GM12878 (cell line): ENCODE data around the gene ZFPM1. TPM values are rescaled to one million over a fixed set of nuclear protein-coding genes. Genes with fewer than 3 reads are reported as not detected.

ENCODE experiments used
- CBX3 ChIP-seq: fragments of 200-600 bp; sonication (generic); IDR thresholded peaks from 2 replicates; pipeline ENCODE4 v1.6.1; 2016; ENCODE audit warnings: low read depth, borderline replicate concordance
- ESRRA ChIP-seq: IDR thresholded peaks from 2 replicates; pipeline ENCODE4 v1.6.1; 2012; ENCODE audit warnings: mild to moderate bottlenecking, low read length, improper control_type of control experiment
- PAX5 ChIP-seq: IDR thresholded peaks from 2 replicates; pipeline ENCODE4 v1.6.1; 2011; ENCODE audit warnings: low read depth, low read length, borderline replicate concordance
- polyA plus RNA-seq, 11 experiments: library from polyadenylated mRNA; depleted of rRNA in 4 of 11; unstranded in 6 of 11; stranded (reverse) in 5 of 11; fragments of >200 nt; fragmentation: Nextera tagmentation in 4 of 11; fragmentation: Illumina TruSeq in 1 of 11; extraction: Ambion mirVana in 4 of 11; extraction: Trizol in 1 of 11; gene quantifications; 1 replicate in 1 of 11; 2 replicates in 10 of 11; pipeline versions ENCODE4 v1.2.1 to v1.2.3, GENCODE V29; 2011 to 2016; ENCODE audit warnings: inconsistent platforms in 2 of 11, missing spikeins in 2 of 11, low read depth in 1 of 11
- total RNA-seq, 4 experiments: library from RNA; depleted of rRNA in 3 of 4; stranded (reverse); fragments of >200 nt in 3 of 4; fragmentation: Illumina TruSeq in 1 of 4; extraction: Trizol in 1 of 4; gene quantifications; 2 replicates each; pipeline versions ENCODE4 v1.2.1 to v1.2.3, GENCODE V29; 2013 to 2021
- TF ChIP-seq, protein P1 (sequence below): IDR thresholded peaks from 2 replicates; pipeline ENCODE4 v1.6.1; 2012; ENCODE audit warnings: low read depth, low read length, improper control_type of control experiment
- TF ChIP-seq, protein P2 (sequence below): fragments of 450-650 bp; formaldehyde crosslinking; IDR thresholded peaks from 2 replicates; pipeline ENCODE4 v1.4.0; 2022; ENCODE audit warnings: mild to moderate bottlenecking, moderate library complexity
- TF ChIP-seq, protein P3 (sequence below): IDR thresholded peaks from 2 replicates; pipeline ENCODE4 v1.6.1; 2011; ENCODE audit warnings: low read depth, low read length, improper control_type of control experiment, borderline replicate concordance

Gene ZFPM1
- total and polyA plus RNA-seq, 10 of the 15 experiments (the other 5 are each of a cell fraction or from before 2014, with no cell fraction given) = 0.02 to 5.1 (median 0.30) TPM

DNA sequence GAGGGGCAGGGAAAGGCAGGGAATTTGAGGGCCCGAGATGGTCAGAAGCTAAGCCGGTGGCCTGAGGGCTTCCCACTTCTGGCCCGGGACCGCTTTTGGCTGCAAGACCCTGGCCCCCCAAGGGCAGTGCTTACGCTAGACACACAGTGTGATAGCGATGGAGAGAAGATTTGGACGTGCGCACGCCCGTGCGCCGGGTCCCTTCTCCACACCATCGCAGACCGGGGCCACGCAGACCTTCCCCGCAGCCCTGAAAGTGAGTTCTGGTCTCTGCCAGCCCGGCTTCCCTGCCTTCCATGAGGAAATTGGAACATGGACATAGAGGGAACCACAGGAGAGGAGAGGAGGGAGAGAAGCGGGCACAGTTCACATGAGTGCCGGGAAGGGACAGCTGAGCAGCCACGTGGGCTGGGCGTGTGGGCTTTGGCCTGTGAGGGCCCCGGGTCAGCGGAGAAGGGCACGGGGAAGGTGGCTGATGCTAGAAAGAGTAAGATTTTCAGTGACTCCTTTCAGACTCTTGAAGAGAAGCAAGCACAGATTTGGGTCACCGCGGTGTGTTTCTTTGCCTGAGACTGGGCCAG is 23.8 kb downstream of the ZFPM1 start (continued):
- TF ChIP-seq, protein P1, sequence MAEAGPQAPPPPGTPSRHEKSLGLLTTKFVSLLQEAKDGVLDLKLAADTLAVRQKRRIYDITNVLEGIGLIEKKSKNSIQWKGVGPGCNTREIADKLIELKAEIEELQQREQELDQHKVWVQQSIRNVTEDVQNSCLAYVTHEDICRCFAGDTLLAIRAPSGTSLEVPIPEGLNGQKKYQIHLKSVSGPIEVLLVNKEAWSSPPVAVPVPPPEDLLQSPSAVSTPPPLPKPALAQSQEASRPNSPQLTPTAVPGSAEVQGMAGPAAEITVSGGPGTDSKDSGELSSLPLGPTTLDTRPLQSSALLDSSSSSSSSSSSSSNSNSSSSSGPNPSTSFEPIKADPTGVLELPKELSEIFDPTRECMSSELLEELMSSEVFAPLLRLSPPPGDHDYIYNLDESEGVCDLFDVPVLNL = no peak
- TF ChIP-seq, protein P2, sequence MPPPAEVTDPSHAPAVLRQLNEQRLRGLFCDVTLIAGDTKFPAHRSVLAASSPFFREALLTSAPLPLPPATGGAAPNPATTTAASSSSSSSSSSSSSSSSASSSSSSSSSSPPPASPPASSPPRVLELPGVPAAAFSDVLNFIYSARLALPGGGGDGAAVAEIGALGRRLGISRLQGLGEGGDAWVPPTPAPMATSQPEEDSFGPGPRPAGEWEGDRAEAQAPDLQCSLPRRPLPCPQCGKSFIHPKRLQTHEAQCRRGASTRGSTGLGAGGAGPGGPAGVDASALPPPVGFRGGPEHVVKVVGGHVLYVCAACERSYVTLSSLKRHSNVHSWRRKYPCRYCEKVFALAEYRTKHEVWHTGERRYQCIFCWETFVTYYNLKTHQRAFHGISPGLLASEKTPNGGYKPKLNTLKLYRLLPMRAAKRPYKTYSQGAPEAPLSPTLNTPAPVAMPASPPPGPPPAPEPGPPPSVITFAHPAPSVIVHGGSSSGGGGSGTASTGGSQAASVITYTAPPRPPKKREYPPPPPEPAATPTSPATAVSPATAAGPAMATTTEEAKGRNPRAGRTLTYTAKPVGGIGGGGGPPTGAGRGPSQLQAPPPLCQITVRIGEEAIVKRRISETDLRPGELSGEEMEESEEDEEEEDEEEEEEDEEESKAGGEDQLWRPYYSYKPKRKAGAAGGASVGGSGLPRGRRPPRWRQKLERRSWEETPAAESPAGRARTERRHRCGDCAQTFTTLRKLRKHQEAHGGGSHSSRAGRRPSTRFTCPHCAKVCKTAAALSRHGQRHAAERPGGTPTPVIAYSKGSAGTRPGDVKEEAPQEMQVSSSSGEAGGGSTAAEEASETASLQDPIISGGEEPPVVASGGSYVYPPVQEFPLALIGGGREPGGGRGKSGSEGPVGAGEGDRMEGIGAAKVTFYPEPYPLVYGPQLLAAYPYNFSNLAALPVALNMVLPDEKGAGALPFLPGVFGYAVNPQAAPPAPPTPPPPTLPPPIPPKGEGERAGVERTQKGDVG (CRISPR knock-in tag) = no peak
- TF ChIP-seq PAX5 = no peak
- TF ChIP-seq, protein P3, sequence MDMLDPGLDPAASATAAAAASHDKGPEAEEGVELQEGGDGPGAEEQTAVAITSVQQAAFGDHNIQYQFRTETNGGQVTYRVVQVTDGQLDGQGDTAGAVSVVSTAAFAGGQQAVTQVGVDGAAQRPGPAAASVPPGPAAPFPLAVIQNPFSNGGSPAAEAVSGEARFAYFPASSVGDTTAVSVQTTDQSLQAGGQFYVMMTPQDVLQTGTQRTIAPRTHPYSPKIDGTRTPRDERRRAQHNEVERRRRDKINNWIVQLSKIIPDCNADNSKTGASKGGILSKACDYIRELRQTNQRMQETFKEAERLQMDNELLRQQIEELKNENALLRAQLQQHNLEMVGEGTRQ = no peak
- TF ChIP-seq CBX3 = no peak
- TF ChIP-seq ESRRA = no peak
- TF ChIP-seq, all 136 proteins: peak for 0
